HepG2 (cell line): ENCODE data around the gene TAF1C. TPM values are rescaled to one million over a fixed set of nuclear protein-coding genes. Genes with fewer than 3 reads are reported as not detected.

Experiments
- HIVEP1 ChIP-seq: sonication (generic); formaldehyde crosslinking; IDR thresholded peaks from 2 replicates; pipeline ENCODE4 v1.4.0; 2020; ENCODE audit warnings: mild to moderate bottlenecking, missing genetic modification reagents
- HOXD1 ChIP-seq: sonication (generic); formaldehyde crosslinking; IDR thresholded peaks from 2 replicates; pipeline ENCODE4 v1.5.0; 2020; ENCODE audit warnings: missing genetic modification reagents
- PITX1 ChIP-seq: sonication (generic); formaldehyde crosslinking; IDR thresholded peaks from 2 replicates; pipeline ENCODE4 v1.5.1; 2020; ENCODE audit warnings: mild to moderate bottlenecking, missing genetic modification reagents
- SSRP1 ChIP-seq: IDR thresholded peaks from 2 replicates; pipeline ENCODE4 v1.6.1; 2016; ENCODE audit warnings: control low read depth
- TBX2 ChIP-seq: sonication (generic); formaldehyde crosslinking; IDR thresholded peaks from 2 replicates; pipeline ENCODE4 v1.5.0; 2020; ENCODE audit warnings: missing genetic modification reagents, mild to moderate bottlenecking, borderline replicate concordance
- YY1 ChIP-seq: IDR thresholded peaks from 2 replicates; pipeline ENCODE4 v1.6.1; 2011; ENCODE audit warnings: low read length, low read depth, moderate library complexity, mild to moderate bottlenecking; ENCODE audit not compliant: insufficient read depth, insufficient replicate concordance
- ZBTB20 ChIP-seq: sonication (generic); formaldehyde crosslinking; IDR thresholded peaks from 2 replicates; pipeline ENCODE4 v1.8.1; 2023; ENCODE audit warnings: missing genetic modification reagents, low read depth, mild to moderate bottlenecking, borderline replicate concordance
- ZNF17 ChIP-seq: sonication (generic); formaldehyde crosslinking; IDR thresholded peaks from 2 replicates; pipeline ENCODE4 v1.5.0; 2020; ENCODE audit warnings: mild to moderate bottlenecking, missing genetic modification reagents
- ZNF331 ChIP-seq: sonication (generic); formaldehyde crosslinking; IDR thresholded peaks from 2 replicates; pipeline ENCODE4 v1.4.0; 2020; ENCODE audit warnings: missing genetic modification reagents
- ZNF333 ChIP-seq: sonication (generic); formaldehyde crosslinking; IDR thresholded peaks from 2 replicates; pipeline ENCODE4 v1.4.0; 2020; ENCODE audit warnings: mild to moderate bottlenecking, missing genetic modification reagents, borderline replicate concordance
- ZNF737 ChIP-seq: sonication (generic); formaldehyde crosslinking; IDR thresholded peaks from 2 replicates; pipeline ENCODE4 v1.5.0; 2020; ENCODE audit warnings: missing genetic modification reagents, mild to moderate bottlenecking, borderline replicate concordance
- ZSCAN29 ChIP-seq: sonication (generic); formaldehyde crosslinking; conservative IDR thresholded peaks from 2 replicates; pipeline ENCODE4 v1.4.0; 2020; ENCODE audit warnings: mild to moderate bottlenecking, missing genetic modification reagents
- ZSCAN30 ChIP-seq: sonication (generic); formaldehyde crosslinking; IDR thresholded peaks from 2 replicates; pipeline ENCODE4 v1.5.0; 2020; ENCODE audit warnings: mild to moderate bottlenecking, missing genetic modification reagents
- polyA plus RNA-seq, 8 experiments: library from polyadenylated mRNA; depleted of rRNA in 3 of 8; stranded (reverse) in 7 of 8; unstranded in 1 of 8; fragments of >200 nt; fragmentation: Illumina TruSeq in 4 of 8; extraction: Trizol in 4 of 8; gene quantifications; 2 replicates each; pipeline versions ENCODE4 v1.2.1 to v1.2.3, GENCODE V29; 2011 to 2016; ENCODE audit warnings: low read depth in 4 of 8, missing spikeins in 1 of 8, mixed read lengths in 1 of 8; ENCODE audit not compliant: insufficient read depth in 1 of 8
- total RNA-seq, 5 experiments: library from RNA; depleted of rRNA; stranded (reverse); fragments of >200 nt; fragmentation: Illumina TruSeq; extraction: Trizol; gene quantifications; 2 replicates each; pipeline ENCODE4 v1.2.3, GENCODE V29; 2016; ENCODE audit warnings: low read depth in 1 of 5
- TF ChIP-seq, protein P1 (sequence below): IDR thresholded peaks from 2 replicates; pipeline ENCODE4 v1.6.1; 2016
- TF ChIP-seq, protein P2 (sequence below): sonication (generic); formaldehyde crosslinking; IDR thresholded peaks from 2 replicates; pipeline ENCODE4 v1.4.0; 2020; ENCODE audit warnings: mild to moderate bottlenecking, missing genetic modification reagents
- TF ChIP-seq, protein P3 (sequence below), 2 experiments: fragments of 450-650 bp in 1 of 2; sonication (generic) in 1 of 2; formaldehyde crosslinking; IDR thresholded peaks; 2 replicates each; pipeline versions ENCODE4 v1.5.0 to v1.8.0; 2020 to 2022; ENCODE audit warnings: mild to moderate bottlenecking in 1 of 2, missing genetic modification reagents in 1 of 2
- TF ChIP-seq, protein P4 (sequence below): sonication (generic); formaldehyde crosslinking; IDR thresholded peaks from 2 replicates; pipeline ENCODE4 v1.8.0; 2022; ENCODE audit warnings: low read depth, missing genetic modification reagents
- TF ChIP-seq, protein P5 (sequence below): fragments of 450-650 bp; IDR thresholded peaks from 2 replicates; pipeline ENCODE4 v1.6.1; 2016
- TF ChIP-seq, protein P6 (sequence below): sonication (generic); formaldehyde crosslinking; IDR thresholded peaks from 2 replicates; pipeline ENCODE4 v1.4.0; 2020; ENCODE audit warnings: missing genetic modification reagents

The TAF1C gene
- total and polyA plus RNA-seq, 2 of the 13 experiments (the other 11 are each of a cell fraction or from before 2014, with no cell fraction given): 15.6 to 20.8 TPM

- TF ChIP-seq, protein P1, sequence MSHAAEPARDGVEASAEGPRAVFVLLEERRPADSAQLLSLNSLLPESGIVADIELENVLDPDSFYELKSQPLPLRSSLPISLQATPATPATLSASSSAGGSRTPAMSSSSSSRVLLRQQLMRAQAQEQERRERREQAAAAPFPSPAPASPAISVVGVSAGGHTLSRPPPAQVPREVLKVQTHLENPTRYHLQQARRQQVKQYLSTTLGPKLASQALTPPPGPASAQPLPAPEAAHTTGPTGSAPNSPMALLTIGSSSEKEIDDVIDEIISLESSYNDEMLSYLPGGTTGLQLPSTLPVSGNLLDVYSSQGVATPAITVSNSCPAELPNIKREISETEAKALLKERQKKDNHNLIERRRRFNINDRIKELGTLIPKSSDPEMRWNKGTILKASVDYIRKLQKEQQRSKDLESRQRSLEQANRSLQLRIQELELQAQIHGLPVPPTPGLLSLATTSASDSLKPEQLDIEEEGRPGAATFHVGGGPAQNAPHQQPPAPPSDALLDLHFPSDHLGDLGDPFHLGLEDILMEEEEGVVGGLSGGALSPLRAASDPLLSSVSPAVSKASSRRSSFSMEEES (CRISPR knock-in tag): peak; percentile 41; the same call in 1 of the 2 replicates
- TF ChIP-seq ZNF331 (CRISPR knock-in tag) (peak; percentile 83; the same call in 1 of the 2 replicates), HOXD1 (CRISPR knock-in tag) (peak; percentile 71), PITX1 (CRISPR knock-in tag) (no peak; the same call in none of the 2 replicates), TBX2 (no peak; the same call in 1 of the 2 replicates), ZNF737 (CRISPR knock-in tag) (no peak), ZSCAN30 (CRISPR knock-in tag) (0 out of 2 replicates have a peak, but pooled peaks have one; percentile 42), HIVEP1 (peak; percentile 68), ZNF17 (CRISPR knock-in tag) (no peak), ZSCAN29 (CRISPR knock-in tag) (0 out of 2 replicates have a peak, but pooled peaks have one; percentile 34), SSRP1 (CRISPR knock-in tag) (no peak), YY1 (peak; percentile 53), ZBTB20 (CRISPR knock-in tag) (peak; percentile 84; the same call in 1 of the 2 replicates), ZNF333 (CRISPR knock-in tag) (peak; percentile 85; the same call in 1 of the 2 replicates)
- TF ChIP-seq, protein P2, sequence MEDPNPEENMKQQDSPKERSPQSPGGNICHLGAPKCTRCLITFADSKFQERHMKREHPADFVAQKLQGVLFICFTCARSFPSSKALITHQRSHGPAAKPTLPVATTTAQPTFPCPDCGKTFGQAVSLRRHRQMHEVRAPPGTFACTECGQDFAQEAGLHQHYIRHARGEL (CRISPR knock-in tag): no peak
- TF ChIP-seq, protein P3, sequence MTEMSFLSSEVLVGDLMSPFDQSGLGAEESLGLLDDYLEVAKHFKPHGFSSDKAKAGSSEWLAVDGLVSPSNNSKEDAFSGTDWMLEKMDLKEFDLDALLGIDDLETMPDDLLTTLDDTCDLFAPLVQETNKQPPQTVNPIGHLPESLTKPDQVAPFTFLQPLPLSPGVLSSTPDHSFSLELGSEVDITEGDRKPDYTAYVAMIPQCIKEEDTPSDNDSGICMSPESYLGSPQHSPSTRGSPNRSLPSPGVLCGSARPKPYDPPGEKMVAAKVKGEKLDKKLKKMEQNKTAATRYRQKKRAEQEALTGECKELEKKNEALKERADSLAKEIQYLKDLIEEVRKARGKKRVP (CRISPR knock-in tag; IDR thresholded peaks at IDR 0.05): no peak
- TF ChIP-seq, protein P4, sequence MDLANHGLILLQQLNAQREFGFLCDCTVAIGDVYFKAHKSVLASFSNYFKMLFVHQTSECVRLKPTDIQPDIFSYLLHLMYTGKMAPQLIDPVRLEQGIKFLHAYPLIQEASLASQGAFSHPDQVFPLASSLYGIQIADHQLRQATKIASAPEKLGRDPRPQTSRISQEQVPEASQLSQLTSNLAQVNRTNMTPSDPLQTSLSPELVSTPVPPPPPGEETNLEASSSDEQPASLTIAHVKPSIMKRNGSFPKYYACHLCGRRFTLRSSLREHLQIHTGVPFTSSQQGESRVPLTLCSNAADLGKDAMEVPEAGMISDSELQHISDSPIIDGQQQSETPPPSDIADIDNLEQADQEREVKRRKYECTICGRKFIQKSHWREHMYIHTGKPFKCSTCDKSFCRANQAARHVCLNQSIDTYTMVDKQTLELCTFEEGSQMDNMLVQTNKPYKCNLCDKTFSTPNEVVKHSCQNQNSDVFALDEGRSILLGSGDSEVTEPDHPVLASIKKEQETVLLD (CRISPR knock-in tag): no peak
- TF ChIP-seq, protein P5, sequence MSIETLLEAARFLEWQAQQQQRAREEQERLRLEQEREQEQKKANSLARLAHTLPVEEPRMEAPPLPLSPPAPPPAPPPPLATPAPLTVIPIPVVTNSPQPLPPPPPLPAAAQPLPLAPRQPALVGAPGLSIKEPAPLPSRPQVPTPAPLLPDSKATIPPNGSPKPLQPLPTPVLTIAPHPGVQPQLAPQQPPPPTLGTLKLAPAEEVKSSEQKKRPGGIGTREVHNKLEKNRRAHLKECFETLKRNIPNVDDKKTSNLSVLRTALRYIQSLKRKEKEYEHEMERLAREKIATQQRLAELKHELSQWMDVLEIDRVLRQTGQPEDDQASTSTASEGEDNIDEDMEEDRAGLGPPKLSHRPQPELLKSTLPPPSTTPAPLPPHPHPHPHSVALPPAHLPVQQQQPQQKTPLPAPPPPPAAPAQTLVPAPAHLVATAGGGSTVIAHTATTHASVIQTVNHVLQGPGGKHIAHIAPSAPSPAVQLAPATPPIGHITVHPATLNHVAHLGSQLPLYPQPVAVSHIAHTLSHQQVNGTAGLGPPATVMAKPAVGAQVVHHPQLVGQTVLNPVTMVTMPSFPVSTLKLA: peak; percentile 66
- TF ChIP-seq, protein P6, sequence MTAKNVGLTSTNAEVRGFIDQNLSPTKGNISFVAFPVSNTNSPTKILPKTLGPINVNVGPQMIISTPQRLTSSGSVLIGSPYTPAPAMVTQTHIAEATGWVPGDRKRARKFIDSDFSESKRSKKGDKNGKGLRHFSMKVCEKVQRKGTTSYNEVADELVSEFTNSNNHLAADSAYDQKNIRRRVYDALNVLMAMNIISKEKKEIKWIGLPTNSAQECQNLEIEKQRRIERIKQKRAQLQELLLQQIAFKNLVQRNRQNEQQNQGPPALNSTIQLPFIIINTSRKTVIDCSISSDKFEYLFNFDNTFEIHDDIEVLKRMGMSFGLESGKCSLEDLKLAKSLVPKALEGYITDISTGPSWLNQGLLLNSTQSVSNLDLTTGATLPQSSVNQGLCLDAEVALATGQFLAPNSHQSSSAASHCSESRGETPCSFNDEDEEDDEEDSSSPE (CRISPR knock-in tag): peak; percentile 64; the same call in 1 of the 2 replicates
Observed at GRCh38 chr16:84186685-84187437, at the start of gene TAF1C (continued).
